GM21515 (cell line): ENCODE measurements around the gene PIK3R5.

Experiments
- ATAC-seq: cut with Tn5 transposase; IDR thresholded peaks from one replicate; pipeline ENCODE4 v1.9.1; 2021; ENCODE audit not compliant: unreplicated experiment

Gene PIK3R5

DNA sequence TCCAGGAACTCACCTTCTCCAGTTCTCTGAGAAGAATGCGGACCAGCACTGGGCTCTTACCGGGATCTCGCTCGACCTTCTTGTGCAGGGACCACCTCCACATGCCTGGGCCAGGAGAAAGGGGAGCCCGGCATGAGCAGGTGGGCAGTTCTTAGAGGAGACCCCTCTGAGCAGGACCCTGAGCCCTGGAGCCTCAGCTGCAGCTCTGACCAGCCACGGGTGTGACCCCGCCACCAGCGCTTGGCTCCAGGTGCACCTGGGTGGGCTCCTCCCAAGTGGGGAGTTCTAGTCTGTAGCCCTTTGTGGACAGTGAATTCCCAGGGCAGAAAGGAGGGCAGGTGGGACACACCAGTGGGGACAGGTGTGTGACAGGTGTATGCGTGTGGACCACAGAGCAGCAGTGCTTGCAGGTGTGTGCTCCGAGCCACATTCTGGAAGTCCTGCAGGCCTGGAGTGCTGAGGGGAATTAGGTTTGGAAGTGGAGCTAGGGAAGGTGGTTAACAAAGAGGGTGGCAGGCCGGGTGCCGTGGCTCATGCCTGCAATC, 126.9 kb downstream of the PIK3R5 start:
- ATAC-seq: no peak

DNA sequence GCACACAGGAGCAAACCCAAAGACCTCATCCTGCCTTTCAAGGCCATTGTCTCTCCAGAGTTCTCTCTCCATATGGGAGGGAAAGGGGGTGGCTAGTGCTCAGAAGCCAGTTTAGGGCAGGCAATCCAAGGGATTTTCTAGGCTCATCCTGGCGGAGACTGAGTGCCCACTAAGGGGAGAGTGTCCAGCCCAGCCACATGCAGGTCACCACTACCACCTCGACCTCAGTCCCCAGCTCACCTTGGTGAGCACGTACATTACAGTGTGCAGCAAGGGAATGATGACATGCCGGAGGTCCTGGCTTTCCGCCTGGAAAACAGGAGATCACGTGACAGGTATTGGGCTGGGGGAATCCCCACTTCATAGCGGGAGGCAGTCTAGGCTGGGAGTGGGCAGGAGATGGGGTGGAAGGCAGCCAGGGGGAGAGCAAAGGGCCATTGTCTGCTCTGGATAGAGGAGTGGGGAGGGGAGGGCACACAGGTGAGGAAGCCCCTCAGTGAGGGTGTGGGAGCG, 127.9 kb downstream of the PIK3R5 start:
- no peak for ATAC-seq

DNA sequence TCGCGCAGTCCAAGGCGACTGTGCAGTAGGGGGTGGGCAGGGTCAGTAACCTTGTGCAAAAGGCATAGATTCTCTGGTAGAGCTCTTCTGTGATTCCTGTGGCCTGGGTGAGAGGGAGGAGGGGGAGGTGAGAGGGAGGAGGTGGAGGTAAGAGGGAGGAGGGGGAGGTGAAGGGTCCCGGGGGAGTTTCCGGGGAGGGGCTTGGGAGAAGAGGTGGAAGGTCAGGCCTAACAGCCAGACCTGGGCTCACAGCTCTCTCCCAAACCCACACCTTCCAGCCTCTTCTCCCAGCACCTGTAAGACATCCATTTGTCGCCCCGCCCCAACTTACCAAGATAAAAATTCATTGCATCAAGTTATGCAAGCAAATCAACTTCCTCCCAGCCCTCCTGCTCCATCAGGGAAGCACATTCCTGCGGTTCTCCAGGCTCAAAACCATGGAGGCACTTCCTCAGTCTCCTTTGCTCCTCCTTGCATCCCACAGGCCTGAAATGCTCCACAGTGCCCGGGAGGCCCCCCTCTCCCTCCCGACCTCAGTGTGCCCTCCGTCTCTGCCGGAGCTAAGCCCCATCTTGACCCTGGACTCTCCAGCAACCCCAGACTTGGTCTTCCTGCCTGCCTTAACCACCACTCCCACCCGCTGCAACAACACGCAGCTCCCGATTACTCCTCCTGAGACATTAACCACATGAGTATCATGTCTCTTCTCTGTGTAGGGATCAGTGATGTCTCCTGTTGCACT, 128.5 kb downstream of the PIK3R5 start:
- no peak for ATAC-seq

DNA sequence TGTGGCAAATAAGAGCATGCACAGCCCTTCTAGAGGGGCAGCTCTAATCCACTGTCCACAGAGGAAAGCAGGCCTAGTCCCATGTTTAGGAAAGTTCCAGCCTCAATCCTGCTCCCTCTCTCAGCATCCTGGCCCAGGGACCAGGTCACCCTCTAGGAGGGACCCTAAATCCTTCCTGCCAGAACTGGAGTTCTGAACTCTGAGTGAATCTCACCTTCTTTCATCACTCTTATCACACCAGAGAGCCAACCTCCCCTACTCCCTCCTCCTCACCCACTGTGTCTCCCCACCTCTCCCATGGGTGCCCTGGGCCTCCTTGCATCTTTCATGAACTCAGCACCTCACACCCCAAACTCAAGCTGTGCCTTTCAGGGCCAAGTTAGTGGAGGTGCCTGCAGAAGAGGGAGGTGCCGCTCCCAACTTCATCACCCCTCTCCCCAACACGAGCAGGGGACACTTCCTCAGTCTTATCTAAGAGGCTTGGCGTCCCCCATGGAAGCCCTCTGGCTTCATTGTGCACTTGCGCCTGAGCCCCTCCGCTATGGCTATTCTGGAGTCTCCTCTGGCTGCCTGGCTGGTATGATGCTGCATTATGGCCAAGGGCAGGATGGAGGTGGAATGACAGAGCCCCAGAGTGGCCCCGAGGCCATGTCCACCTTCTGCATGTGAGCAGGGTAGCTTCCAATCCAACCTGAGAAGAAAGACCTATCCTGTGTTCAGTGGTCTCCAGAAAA, 129.7 kb downstream of the PIK3R5 start:
- ATAC-seq: no peak

DNA sequence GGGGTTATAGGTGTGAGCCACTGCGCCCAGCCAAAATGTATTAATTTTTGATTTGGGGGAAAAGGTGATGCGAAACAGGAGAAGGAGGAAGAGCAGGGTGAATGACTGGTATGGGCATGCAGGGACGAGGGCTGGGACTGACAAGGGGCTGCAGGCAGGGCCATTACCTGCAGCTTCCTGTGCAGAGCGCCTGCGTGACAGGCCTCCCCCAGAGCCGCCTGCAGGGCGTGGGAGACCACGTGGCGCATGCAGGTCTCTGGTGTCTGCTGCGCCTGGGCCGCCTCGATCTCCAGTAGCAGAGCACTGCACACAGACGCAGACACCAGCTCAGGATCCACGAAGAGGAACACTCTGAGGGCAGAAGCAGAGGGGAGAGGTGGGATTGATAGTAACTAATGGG, 130.4 kb downstream of the PIK3R5 start:
- ATAC-seq: no peak

DNA sequence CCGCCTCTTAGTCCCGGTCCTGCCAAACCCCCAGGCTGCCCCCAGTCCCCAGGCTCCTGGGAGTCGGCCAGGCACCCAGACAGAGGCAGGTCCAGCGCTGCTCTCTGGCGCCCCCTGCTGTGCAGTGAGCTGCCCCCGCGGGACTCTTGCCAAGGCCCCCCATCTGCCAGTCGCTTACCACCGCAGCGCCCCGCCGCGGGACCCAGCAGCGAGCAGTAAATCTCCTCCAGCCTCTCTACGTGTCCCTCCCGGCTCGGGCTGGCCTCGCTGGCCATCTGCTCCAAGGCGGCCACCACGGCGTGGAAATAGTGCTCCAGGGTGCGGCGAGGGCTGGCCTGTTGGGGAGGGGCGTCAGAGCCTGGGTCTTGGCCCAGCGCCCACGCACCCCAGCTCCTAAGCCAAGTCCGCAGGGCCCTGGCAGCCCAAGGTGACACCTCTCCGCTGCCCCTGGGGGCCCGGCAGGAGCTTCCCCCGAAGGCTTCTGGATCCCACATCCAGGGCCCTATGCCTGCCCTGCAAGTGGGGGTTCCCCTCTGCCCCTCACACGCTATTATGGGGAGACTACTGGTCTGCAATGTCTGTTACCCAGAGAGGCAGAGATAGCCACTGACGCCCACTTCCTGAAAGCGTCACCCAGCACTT, 132.7 kb downstream of the PIK3R5 start:
- no peak for ATAC-seq

DNA sequence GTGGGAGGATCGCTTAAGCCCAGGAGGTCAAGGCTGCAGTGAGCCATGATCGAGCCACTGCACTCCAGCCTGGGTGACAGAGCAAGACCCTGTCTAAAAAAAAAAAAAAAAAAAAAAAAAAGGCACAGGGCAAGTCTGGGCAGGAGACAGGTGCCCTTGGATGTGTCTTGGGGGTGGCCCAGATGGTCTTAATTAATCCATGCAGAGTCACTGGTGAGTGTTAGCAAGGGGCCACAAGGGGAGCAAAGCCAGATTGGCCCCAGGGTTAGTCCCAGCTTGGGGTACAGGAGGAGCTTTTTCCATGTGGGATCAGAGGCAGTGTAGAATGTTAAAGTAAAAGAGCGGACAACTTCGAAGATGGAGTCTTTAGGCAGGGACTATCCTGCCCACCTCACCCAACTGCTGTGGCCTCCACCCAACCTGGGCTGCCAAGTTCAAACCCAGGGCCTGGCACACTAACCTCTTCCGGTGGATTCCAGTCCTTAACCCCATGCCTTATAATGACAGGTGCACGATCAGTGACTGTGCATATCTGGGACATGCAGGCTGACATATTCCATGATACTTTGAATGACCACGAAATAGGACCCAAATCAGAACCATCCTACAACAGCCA, 134.2 kb downstream of the PIK3R5 start:
- no peak for ATAC-seq

DNA sequence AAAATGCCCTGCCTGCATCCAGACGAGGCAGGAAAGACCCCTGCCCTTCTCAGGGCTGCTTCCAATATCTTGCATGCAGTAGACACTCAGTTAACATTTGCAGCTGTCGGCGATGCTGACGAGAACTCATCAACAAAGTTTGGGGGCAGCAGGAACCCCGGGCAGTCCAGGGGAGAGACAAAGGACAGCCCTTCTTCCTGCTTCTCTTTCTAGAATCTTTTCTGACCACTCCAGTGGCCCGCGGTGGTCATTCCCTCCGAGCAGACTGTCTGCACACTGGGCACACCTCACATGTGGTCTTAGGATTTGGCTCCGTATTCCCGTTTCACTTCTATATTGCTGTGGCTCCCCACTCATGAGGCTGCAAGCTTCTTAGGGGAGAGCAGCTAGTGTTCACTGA, 135.4 kb downstream of the PIK3R5 start:
- no peak for ATAC-seq

DNA sequence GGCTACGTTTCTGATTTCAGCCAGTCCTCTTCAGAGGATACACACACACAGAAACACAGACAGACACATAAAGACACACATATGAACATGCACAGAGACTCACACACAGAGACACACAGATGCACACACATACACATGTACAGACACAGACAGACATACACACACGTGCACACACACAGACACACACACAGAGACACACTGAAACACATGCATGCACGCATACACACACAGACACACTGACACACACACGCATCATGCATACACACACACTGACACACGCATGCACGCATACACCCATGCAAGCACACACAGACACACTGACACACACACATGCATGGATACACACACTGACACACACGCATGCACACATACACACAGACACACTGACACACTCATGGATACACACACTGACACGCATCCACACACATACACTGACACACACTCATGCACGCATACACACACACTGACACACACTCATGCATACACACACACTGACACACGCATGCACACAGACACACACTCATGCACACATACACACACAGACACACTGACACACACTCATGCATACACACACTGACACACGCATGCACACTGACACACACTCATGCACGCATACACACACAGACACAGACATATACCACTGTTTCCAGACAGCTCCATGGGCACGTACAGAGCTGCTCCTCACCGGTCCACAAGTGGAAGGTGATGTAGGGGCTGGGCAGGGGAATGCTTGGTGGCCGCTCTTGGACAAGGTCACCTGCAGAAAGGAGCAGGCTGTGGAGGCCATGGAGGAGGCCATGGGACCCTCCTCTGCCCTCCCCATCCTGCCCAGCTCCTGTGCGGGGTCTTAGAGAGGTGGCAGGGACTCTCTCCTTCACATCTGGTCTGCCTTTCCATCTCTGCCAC, 136.2 kb downstream of the PIK3R5 start:
- no peak for ATAC-seq
